ENCODE results near the gene ESYT1.

ESYT1 gene

DNA sequence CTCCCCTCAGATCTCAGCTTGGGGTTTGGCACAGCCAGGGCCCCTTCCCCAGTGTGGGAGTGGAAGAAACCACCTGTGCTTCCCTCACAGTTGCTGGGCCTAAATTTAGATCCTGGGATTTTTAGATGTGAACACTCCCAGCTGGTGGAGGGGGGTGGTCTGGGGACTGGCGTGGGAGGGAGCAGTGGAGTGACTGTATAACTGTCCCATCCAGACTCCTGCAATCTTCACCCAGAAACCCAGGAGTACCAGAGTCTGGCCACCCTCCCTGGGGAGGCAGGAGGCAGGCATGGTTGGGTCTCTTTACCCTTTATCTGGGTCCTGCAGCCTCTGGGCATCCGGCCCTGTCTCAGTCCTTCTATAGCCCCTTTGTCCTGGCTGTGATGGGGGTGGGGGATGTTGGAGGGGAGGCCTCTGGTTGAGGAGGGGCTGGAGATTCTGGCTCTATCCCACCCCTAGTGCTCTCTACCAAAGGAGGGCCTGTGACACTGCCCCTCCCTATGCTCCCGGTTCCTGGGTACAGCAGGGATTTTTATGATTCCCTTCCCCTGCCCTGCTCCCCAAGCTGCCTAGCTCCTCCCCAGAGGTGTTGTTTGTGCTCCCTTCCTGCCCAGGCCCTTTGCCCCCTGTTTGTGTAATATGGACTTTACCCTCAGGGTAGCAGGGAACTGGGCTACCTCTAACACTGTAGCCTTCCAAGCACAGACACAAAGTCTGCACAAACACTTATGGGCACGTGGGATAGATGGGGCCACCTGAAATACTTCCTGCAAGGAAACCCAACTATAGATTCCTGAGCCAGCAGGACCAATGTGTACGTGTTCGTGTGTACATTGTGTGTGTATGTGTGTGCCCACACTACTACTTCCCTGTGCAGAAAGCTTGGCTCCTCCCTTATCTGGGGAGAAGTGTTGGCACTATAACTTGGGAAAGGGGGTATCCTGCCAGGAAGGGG, 46.4 kb upstream of the ESYT1 start:
- DNase-seq (ENCODE audit: low spot score) = no peak
- in situ Hi-C loops (cut with MboI; ENCODE audit: low sequenced_read_pairs, unreplicated experiment) = no loop called here
- TF ChIP-seq, protein P1, sequence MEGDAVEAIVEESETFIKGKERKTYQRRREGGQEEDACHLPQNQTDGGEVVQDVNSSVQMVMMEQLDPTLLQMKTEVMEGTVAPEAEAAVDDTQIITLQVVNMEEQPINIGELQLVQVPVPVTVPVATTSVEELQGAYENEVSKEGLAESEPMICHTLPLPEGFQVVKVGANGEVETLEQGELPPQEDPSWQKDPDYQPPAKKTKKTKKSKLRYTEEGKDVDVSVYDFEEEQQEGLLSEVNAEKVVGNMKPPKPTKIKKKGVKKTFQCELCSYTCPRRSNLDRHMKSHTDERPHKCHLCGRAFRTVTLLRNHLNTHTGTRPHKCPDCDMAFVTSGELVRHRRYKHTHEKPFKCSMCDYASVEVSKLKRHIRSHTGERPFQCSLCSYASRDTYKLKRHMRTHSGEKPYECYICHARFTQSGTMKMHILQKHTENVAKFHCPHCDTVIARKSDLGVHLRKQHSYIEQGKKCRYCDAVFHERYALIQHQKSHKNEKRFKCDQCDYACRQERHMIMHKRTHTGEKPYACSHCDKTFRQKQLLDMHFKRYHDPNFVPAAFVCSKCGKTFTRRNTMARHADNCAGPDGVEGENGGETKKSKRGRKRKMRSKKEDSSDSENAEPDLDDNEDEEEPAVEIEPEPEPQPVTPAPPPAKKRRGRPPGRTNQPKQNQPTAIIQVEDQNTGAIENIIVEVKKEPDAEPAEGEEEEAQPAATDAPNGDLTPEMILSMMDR (IDR thresholded peaks at IDR 0.05; ENCODE audit: borderline replicate concordance, control extremely low read depth, extremely low read depth, insufficient read depth, missing control alignments) = no peak

DNA sequence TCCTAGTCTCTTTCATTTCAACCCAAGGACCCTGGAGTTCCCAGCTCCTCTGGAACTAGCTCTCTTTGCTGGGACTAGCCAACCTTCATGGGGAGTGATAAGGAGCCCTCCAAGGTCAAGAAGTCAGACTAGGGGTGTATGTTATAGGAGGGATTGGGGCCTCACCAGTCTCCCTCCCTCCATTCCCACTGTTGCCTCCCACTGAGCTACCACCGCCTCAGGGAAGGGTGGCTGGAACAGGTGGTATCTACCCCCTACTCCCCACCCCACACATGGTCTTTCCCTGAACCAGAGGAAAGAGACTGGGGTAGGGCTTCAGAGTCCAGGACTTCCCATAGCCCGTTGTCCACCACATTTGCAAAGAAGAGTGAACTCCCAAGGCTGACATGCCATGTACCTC, 45.7 kb upstream of the ESYT1 start:
- in situ Hi-C loops (cut with MboI; ENCODE audit: low sequenced_read_pairs, unreplicated experiment) = no loop called here
- TF ChIP-seq, protein P1 (IDR thresholded peaks at IDR 0.05; ENCODE audit: borderline replicate concordance, control extremely low read depth, extremely low read depth, insufficient read depth, missing control alignments) = no peak
- DNase-seq (ENCODE audit: low spot score) = no peak

DNA sequence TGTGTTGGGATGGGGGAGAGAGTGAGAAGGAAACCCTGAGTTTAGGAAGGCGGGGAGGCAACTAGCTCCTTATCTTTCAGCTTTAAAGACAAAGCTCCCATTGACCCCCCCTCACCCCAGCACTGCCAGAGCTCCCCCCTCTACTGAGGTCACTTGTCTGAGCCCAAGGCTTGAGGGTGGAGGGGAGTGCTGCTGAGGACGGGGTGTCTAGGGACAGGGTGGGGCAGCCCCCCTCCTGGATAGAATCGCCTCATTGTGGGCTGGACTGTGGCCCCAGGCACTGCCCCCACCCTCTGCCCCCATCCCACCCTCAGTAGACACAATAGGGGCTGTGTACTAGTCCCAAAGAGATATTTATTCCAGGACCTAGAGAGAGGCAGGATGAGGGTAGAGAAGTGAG, 45.1 kb upstream of the ESYT1 start:
- DNase-seq (ENCODE audit: low spot score) = no peak
- TF ChIP-seq, protein P1 (IDR thresholded peaks at IDR 0.05; ENCODE audit: borderline replicate concordance, control extremely low read depth, extremely low read depth, insufficient read depth, missing control alignments) = no peak
- in situ Hi-C loops (cut with MboI; ENCODE audit: low sequenced_read_pairs, unreplicated experiment) = no loop called here

DNA sequence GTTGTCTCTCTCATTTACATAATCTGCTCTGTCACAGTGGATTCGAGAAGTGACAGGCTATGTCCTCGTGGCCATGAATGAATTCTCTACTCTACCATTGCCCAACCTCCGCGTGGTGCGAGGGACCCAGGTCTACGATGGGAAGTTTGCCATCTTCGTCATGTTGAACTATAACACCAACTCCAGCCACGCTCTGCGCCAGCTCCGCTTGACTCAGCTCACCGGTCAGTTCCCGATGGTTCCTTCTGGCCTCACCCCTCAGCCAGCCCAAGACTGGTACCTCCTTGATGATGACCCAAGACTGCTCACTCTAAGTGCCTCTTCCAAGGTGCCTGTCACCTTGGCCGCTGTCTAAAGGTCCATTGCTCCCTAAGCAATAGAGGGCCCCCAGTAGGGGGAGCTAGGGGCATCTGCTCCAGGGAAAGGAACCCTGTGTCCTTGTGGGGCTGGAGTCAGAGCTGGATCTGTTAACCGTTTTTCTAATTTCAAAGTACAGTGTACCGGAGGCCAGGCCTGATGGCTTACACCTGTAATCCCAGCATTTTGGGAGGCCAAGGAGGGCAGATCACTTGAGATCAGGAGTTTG, 43.0 kb upstream of the ESYT1 start:
- TF ChIP-seq, protein P1 (IDR thresholded peaks at IDR 0.05; ENCODE audit: borderline replicate concordance, control extremely low read depth, extremely low read depth, insufficient read depth, missing control alignments) = peak; percentile 20
- no peak for DNase-seq (ENCODE audit: low spot score)
- in situ Hi-C loops (cut with MboI; ENCODE audit: low sequenced_read_pairs, unreplicated experiment) = no loop called here

DNA sequence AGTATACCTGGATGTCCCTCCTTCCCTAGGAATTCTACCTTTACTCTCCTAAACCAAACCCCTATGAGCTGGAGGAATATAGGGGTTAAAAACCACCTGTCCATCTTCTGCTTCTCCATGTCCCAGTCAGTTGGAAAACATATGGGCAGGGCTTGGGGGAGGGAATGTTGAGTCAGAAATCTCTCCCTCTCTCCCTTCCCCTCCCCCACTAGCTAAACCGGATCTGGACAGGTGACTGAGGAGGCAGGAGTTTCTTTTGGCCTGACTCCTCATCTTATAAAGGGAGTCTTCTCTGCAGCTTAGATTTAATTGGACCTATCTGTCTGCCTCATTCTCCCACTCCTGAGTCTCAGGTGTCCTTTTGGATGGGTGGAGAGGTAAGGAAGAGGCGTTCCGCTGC, 42.0 kb upstream of the ESYT1 start:
- TF ChIP-seq, protein P1 (IDR thresholded peaks at IDR 0.05; ENCODE audit: borderline replicate concordance, control extremely low read depth, extremely low read depth, insufficient read depth, missing control alignments) = no peak
- in situ Hi-C loops (cut with MboI; ENCODE audit: low sequenced_read_pairs, unreplicated experiment) = no loop called here
- DNase-seq (ENCODE audit: low spot score) = no peak

DNA sequence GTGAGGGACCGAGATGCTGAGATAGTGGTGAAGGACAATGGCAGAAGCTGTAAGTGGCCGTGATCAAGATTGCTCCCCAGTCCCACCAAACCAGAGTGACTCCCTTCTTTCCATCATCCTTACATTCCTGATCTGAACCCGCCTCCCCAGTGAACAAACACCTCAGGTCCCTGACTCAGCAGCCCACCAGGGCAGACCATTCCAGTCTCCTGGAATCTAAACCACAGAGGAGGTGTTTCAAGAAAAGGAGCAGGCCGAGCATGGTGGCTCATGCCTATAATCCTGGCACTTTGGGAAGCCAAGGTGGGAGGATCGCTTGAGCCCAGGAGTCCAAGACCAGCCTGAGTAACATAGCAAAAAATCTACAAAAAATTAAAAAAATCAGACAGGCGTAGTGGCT, 41.5 kb upstream of the ESYT1 start:
- TF ChIP-seq, protein P1 (IDR thresholded peaks at IDR 0.05; ENCODE audit: borderline replicate concordance, control extremely low read depth, extremely low read depth, insufficient read depth, missing control alignments) = no peak
- no peak for DNase-seq (ENCODE audit: low spot score)
- in situ Hi-C loops (cut with MboI; ENCODE audit: low sequenced_read_pairs, unreplicated experiment) = no loop called here

Data from GM13976 (cell line).